Activated gamma-delta T cell (primary cell): ENCODE measurements around the gene ID3.

Experiments
- DNase-seq: peaks from one replicate; lab custom pipeline; 2025; lab: John Stamatoyannopoulos, UW

ID3 gene

DNA sequence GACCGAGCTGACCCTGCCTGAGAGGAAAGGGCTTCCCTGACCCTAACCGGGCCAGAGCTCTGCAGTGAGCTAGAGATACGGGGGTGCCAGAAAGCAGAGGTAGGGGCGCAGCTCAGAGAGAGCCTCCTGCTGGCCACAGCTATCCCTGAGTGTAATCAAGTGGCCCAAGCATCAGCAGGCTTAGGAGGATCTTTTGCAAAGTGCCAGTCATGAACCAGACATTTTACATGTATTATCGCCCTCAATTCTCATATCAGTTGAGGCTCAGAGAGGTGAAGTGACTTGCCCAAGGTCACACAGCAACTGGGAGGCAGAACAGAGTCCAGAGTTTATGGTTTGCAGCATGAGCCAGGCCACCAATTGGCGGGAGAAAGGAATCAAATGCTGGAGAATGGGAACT lies 7.0 kb upstream of the ID3 start:
- DNase-seq = no peak

DNA sequence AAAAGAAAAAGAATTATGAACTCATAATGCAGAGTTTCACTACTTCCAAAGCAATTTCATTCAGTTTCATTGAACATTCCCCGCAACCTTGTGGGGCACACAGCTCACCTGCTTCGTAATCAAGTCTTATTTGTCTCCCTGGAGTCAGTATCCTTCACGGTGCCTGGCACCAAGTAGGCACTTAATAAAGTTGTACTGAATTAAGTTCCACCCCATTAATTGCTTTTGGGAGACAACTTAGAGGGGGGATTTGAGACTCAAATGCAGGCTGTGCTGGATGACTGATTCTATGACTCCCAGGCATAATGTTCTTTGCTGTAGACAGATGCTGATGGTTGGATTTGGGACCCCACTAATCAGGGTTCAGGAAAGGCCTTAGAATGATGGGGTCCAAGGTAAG lies 6.5 kb upstream of the ID3 start:
- DNase-seq = no peak

DNA sequence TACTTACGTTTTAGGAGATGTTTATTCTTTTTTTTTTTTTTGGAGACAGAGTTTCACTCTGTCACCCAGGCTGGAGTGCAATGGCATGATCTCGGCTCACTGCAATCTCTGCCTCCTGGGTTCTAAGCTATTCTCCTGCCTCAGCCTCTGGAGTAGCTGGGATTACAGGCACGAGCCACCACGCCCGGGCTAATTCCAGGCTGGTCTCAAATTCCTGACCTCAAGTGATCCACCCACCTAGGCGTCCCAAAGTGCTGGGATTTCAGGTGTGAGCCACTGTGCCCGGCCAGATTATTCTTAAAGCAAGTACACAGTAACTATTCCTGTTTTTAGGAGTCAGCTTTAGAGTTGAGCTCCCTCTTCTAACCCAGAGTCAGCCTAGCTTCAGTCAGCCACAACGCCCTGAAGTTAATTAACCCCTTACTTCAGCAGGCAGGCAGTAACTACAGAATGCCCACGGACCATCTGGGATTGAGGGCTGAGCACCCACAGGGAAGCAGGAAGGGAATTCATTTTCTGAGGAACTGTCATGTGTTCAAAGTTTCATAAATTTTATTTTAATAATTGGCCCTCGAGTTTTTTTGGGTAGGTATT lies 5.3 kb upstream of the ID3 start:
- no peak for DNase-seq

DNA sequence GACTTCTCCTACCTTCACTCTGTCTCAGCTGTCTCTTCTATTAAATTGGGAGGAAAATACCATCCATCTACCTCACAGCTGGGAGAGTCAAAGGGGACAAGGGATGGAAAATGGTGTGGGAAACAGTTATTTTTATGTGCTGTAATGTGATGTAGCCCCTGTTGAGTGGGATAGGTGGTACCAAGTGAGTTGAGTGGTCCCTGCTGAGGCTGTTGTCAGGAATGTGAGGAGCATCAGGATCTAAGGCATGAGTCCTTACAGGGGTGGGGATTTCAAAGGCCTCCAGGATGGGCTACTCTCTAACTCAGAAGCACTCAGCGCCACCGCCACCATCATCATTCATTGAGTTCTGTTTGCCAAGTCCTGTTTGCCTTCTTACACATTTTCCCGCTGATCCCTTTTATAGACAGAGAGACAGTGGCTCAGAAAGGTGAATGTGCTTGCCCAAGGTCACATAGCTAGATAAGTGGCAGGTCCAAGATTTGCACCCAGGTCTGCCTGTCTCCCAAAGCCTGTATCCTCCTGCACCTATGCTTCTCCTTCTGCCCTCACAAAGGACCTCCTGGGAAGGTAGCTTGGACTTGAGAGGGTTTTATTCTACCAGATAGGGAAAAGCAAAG lies 4.6 kb upstream of the ID3 start:
- DNase-seq = no peak

DNA sequence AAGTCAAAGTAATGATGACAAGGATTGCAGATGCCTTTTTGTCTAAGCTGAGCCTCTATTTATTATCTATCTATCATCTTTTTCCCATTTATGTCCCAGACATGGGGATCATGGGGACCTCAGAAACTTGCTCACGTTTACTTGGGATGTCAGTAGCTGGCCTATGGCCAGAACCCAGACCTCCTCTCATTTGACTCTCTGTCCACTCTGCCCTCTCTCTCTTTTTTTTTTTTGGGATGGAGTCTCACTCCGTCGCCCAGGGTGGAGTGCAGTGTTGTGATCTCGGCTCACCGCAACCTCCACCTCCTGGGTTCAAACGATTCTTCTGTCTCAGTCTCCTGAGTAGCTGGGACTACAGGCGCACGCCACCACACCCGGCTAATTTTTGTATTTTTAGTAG lies 3.7 kb upstream of the ID3 start:
- no peak for DNase-seq

DNA sequence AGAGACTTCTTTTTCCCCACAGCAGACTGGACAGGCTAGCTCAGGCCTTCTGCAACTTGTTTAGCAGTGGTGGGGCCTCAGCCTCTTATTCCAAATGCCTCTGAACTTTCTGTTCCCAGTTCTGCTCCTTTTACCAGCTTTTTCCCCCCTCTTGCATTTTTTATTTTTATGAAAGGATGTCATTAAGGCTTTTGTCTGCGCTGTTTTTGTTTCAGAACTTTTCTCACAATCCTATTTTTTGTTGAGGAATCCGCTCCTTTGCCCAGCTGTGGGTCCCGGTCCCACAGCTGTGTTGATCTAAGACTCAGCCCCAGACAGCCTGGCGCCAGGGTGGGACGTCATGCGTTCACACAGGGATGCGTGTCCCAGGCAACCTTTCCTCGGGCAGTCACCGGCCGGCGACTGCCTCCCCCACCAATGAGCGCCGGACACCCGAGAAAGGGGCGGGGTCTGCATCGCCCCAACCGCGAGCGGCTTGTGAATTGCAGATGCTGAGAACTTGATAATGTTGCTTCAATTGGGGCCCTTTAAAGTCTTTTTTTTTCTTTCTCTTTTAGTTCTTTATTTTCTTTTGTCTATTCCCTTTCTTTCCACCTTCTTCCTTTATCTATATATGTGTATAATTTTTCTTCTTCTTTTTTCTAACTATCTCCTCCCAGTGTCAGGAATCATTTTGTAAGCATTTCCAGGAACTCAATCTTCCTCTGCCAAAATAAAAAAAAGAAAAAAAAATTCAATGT lies 3.0 kb upstream of the ID3 start:
- no peak for DNase-seq

DNA sequence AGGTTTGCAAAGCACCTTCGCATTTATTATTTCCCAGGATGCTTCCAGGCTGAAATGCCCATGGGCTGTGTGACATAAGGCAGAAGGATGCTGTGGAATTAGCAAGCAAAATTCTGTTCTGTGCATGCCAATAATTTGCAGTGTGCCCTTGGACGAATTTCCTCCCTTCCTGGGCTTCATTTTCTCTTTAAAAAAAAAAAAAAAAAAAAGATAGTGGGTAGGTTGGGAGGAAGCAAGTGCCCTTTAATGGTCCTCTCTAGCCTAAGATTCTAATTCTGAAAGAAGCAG lies 2.5 kb upstream of the ID3 start:
- no peak for DNase-seq

DNA sequence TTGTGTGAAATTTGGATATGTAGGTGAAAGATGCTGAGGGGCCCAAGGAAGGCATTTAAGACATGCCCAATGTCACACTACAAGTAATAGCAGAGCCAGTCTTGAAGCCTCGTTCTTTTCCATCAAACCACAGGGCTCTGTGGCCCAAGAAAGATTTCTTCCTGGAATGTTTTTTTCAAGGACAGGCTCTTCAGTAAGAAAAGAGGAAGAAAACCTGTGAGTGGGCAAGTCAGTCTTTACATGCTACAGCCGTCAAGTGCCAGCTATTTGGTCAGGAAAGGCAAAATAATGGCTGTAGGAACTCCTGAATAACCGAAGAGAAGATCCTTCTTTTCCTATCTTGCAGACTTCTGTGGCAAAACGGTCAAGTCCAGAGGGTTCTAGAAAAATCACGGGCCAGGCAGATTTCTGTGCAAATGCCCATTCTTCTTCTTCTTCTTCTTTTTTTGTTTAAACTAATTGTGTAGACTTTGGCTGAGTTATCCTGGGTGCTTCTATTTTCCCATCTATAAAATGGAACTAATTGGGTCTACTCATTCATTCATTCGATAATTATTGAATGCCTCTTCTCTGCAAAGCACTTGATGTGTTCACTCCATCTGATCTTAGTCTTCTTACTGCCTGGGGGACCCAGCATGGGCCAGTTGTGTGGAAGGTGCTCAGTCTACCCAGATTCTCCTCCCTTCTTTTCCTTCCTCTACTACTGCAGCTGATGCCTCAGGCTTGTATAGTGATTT lies 1.9 kb upstream of the ID3 start:
- DNase-seq = no peak

DNA sequence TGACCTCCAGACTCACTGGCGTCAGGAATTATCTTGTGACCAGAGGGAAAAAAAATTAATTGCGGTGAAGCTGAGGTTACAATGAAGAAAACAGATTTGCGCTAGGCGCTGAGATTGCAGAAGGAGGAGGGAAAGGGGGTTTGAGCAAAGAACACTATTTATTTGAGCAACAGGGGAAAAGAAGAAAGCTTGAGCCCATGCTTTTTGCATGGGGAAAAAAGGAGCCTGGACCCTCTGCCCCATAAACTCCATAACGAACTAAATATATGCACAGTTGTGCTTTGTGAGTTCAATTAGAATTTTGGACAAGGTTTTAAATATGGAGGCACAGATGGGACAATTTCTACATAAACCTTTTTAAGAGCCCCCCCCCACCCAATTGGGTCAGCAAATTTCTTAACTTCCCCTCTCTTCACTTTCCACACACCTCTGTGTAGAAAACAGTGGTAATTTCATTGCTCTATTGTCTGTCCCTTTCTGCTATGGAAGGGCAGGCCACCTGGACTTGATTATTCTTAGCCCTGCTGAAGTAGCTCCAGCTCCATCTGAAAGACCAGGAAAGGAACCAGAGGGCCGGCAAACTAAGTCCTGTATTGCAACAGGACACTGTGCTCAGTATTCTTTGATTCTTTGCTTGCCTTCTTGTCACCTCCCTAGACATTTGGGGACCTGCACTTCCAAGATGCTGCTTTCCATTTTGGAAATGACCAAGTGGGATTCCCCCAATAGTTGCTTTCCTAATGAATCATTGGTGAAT lies 862 bp upstream of the ID3 start:
- DNase-seq = no peak

DNA sequence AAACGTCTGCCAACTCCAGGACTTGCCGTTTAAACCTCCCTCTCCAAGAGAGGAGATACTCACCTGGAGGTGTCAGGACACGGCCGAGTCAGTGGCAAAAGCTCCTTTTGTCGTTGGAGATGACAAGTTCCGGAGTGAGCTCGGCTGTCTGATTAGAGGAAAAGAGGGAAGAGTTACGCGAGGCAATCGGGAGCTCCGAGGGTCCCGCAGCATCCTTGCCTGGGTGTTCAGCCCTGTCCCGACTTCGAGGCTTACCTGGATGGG lies 497 bp downstream of the ID3 start:
- DNase-seq = no peak

DNA sequence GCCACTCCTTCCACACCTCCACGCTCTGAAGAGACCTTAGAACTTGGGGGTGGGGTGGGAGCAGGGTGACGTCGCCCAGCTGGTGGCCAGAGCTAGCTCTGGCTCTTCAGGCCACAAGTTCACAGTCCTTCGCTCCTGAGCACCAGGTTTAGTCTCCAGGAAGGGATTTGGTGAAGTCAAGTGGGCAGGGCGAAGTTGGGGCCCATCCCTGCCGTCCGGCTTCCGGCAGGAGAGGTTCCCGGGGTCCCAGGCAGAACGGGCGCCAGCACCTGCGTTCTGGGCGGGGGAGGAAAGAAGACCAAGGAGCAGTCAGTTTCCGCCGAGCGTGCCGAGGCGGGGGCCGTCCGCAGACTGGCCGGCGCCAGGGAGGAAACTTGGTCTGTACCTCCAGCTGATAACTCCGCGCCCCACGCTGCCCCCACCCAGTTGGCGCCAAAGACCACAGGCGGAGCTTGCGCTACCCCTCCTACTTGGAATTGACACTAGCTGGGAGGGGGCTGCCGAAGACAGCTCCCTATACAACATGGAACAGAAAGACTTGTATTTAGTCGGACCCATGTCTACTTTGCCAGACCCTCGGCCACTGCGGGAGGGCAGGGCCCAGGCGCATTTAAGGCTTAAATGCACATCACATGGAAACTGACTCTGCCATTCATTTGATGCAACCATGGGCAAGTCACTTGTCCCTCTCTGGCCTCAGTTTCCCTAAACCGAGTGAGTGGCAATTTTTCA lies 995 bp downstream of the ID3 start:
- no peak for DNase-seq

DNA sequence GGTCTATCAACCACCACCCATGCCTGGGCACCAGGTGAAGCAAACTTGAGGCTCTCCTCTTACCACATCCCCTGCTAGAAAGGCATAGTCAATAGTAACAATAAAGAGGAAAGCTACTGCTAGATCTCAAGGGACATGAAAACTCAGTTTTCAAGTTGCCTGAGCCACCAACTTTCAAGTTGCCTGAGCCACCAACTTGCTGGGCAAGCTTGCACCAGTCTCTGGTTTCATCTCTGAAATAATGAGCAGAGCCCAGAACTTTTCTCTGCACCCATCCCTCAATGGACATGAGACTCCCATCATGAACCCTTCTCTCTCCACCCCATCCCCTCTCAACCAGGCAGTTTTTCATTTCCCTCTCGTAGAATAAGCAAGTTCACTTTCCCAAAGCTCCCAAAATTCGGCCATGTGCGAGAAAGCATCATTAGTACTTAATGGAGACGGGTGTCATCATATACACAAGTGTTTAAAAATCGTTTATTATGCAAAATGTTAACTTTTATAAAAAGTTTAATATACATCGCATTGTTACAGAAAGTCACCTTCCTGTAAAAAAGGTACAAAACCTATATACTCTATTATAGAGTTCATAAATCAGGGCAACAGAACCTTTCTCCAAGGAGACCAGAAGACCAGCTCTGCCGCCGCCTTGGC lies 1.7 kb downstream of the ID3 start:
- no peak for DNase-seq

DNA sequence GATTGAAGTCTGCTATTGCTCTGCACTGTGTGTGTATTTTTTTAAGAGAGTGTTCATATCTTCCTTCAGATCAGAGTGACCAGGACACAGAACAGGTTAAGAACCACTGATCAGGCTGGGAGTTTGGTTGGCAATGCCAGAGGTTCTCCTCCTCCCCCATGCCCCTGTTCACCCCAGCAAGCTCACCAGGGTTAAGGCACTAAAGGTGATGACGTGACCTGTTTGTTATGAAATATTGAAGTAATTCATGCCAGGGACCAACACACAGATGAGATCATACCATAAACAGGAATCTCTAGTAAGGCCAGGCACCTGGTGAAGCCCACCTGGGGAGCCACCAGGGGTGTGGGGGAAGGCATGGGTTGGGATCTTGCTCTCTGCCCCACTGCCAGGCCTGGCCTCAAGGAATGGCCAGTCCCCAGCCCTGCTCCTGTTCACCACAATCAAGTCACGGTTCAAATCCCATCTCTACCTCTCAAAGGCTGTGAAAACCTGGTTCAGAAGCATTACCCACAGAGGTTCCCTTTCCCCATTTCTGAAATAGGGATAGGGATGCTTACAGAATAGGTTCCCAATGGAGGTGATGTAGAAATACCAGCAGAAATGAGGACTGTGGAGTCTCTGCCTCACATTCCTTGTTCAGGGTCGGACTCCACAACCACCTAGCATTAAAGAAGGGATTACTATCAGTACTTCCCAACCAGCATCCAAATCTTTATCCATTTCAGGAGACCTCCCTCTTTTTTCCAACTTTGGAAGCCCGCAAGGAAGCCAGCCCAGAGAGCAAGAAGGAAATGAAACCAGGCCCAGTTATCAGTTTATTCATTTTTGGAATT lies 2.4 kb downstream of the ID3 start:
- no peak for DNase-seq

DNA sequence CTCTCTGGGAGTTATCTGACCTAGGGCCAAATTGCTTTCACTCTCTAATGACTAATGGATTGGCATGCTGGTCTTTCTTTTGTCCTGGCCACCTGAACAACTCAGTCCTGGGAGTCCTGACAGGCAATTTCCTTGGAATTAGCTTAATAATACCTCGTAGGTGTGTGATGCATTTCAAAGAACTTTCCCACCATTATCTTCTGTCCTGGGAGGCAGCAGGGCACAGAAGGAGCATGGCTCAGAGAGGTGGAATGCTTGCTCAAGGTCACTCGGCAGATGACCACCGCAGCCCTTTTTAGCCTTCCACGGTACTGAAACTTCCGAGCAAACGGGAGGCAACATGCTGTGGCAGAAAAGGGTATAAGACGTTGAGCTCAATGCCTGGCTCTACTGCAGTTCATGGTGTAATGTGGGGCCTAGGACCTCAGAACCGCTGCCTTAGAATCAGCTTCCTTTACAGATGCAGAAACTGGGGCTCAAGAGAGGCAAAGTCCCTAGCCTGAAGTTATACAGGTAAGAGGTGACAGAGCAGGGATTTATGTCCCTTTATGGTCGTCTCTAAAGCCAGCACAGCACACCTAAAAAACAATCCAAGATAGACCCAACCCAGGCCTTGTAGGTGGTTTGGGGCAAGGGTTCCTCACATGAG lies 3.2 kb downstream of the ID3 start:
- DNase-seq = no peak

DNA sequence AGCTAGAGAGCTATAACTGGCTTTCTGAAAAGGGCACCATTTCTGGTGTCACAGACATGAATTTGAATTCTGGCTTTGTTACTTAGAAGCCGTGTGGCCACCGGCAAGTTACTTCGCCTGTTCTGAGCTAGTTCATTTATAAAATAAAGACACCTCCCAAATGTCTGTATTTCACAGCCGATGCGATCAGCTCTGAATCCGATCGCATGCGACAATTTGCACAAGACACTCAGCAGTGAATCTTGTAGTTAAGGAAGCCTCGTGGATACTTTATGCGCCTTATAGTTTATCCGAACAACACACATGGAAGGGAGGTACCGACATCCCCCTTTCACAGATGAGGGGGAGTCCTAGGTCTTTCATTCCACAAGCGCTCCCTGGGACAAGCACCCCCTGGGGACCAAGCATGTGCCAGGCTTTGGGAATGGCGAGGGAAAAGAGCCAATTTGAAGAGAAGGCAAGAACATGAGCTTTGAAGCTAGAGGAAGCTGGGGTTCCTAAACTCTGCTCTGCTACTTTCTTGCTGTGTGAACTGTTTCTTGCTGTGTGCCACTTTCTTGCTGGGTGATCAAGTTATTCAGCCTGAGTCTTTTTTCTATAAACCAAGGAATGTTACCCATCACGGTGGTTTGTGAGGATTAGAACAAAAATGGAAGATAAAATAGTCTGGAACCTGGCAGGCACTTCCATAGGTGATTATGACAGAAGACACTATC lies 3.9 kb downstream of the ID3 start:
- DNase-seq = no peak

DNA sequence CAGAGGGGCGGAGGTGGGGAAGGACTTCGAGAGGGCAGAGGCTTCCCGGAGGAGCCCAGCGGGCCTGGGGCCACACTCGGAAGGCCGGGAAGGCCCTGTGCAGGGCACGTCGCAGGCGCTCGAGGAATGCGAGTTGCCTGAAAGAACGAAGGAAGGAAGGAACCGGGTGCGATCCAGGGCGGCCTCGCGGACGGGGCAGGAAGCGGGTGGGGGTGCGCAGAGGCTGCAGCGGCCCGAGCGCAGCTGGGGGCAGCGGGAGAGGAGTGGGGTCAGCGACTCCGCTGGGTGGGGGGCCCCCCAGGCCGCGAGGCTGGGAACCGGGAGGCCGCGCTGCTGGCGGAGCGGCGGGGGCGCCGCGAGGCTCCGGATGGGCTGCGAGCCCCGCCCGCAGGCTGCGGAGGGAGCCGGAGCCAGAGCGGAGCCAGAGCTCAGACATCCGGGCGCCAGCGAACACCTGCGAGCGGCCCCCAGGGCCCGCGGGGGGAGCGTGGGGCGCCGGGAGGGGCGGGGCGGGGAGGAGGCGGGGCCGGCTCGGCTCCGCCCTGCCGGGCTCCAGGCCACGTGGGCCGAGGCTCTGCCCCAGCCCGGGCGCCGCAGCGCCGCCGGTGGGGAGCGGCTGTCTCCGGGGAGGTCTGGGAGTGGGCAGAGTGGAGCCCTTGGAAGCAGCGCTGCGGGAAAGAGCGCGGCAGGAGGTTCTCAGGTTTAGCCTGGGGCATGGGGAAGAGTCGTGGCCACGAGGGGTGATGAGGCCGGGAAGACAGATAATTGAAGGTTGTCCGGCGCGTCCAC lies 4.6 kb downstream of the ID3 start:
- DNase-seq = peak; percentile 78

DNA sequence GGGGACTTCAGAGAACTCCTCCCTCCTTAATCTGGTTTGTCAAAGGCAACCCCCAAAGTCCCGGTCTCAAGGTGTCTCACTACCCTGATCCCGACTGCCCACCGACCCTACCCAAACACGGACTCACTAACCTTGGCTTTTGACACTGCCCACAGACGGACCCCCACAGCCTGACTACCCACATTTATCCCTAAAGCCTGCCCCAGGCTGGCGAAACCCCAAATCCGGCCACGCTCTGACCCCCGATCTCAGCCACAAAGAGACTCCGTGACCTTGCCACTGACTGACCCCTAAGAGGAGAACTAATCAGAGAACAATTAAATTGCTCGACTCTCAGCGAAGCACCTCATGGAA lies 5.2 kb downstream of the ID3 start:
- DNase-seq = no peak

DNA sequence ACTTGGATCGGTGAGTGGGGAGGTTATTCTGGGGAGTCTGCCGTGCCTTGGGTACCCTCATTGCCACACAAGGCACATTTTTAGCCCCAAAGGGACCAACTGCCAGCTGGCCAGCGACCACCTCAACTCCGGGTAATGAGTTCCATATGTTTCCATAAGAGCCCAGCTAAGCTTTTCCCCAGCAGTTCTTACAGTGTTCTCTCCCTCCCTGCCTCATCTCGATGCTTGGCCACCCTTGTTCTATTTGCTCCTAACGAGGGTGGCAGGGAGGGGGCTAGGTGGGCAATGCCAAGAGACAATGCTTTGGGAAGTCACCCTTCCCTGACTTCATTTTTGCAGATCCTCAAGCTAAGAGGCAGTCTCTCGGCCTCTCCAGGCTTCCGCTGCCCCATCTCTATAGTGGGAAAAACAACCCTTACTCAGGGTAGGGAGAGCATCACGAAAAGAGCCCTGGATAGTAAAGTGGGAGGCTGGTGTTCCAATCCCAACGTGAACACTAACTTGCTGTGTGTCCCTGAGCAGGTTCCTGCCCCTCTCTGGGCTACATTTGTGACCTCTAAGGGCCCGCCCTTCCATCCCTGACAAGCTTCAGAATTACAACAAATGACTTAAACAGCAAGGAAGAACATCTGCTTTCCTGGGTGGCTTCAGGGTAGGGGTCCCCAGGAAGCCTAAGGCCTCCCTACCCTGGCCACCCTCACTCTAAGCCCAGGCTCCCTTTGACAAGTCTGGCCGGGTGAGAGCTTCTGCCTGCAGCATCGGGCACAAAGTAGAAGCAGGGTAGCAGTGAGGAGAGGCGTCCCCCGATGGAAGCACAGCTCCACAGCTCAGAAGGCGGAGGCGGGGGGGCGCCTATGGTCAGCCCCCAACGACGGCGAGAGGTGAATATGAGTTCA lies 5.8 kb downstream of the ID3 start:
- no peak for DNase-seq
